GM23248 (cell line): ENCODE results near the gene NRDC.

Experiments used
- EZH2 ChIP-seq: fragments of 200-600 bp; sonication (generic); IDR thresholded peaks from 2 replicates; pipeline ENCODE4 v1.6.1; 2018; ENCODE audit warnings: antibody characterized with exemption, mild to moderate bottlenecking; ENCODE audit not compliant: insufficient read depth, poor library complexity, severe bottlenecking
- EZH2phosphoT487 ChIP-seq: fragments of 200-600 bp; sonication (generic); IDR thresholded peaks from 2 replicates; pipeline ENCODE4 v1.6.1; 2018; ENCODE audit warnings: antibody characterized with exemption, moderate library complexity, mild to moderate bottlenecking, low read depth; ENCODE audit not compliant: insufficient read depth

- no peak for TF ChIP-seq EZH2
- TF ChIP-seq EZH2phosphoT487 = no peak
These were observed 26.6 kb downstream of the NRDC start for GRCh38 chr1:51851882-51852396.
